ENCODE results near the gene ARL5C.
A peak's percentile ranks its signal among the peaks of the same experiment; 100 is the strongest.

The ARL5C gene

DNA sequence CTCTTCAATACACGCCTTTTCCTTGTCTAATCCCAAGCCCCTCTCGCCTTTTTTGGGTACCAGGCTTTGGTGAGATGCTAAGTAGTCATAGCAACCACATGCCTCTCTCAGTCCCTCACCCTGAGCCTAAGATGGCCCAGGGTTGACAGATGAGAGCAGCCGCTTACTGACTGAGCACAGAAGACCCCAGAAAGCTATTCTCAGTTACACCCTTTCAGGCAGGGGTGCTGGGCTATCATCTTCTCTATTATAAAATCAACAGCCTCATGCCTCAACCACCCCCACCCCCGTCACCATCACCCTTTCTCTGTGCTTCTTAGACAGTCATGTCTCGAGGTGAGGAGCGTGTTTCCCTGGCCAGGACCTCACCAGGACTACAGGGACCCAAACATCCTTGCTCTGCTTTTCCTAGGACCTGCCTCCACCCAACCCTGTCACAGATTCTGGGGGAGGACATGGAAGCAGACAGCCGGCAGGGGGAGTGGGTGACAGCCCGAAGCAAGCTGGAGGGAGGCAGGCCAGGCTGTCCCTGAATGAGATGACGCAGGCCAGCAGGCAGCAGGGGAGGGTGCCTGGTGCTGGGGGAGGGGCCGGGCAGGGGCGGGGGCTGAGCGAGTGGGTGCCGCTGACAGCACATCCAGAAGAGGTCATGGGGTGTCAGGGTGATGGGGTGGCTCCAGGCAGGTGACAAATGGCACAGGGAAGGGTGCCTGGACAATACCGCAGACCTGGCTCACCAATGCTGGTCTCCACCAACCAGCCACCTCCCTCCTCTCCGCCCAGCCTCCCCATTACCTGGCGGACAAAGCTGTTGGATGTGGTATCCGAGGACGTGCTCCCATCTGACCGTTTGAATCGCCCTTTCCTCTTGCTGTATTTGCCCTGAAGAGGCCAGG, 28.4 kb upstream of the ARL5C start (continued):
- TF ChIP-seq ZNF341 (tag by site-specific recombination; IDR thresholded peaks at IDR 0.05; ENCODE audit: low read depth) (peak; percentile 93), ZIC2 (tag by site-specific recombination; IDR thresholded peaks at IDR 0.05) (peak; percentile 42; the same call in 1 of the 2 replicates), ZNF596 (tag by site-specific recombination; IDR thresholded peaks at IDR 0.05) (no peak), ZNF394 (tag by site-specific recombination; IDR thresholded peaks at IDR 0.05; ENCODE audit: borderline replicate concordance) (no peak), WT1 (tag by site-specific recombination; IDR thresholded peaks at IDR 0.05) (peak; percentile 36; the same call in 1 of the 2 replicates), GLIS2 (tag by site-specific recombination; IDR thresholded peaks at IDR 0.05) (0 out of 2 replicates have a peak, but pooled peaks have one; percentile 19), KLF8 (tag by site-specific recombination; IDR thresholded peaks at IDR 0.05) (peak; percentile 40; the same call in 1 of the 2 replicates), ZNF610 (tag by site-specific recombination; IDR thresholded peaks at IDR 0.05; ENCODE audit: borderline replicate concordance) (no peak), ZNF837 (tag by site-specific recombination; IDR thresholded peaks at IDR 0.05) (no peak), ZNF416 (tag by site-specific recombination; IDR thresholded peaks at IDR 0.05) (no peak), ZNF48 (tag by site-specific recombination; IDR thresholded peaks at IDR 0.05) (no peak), SCRT1 (tag by site-specific recombination; IDR thresholded peaks at IDR 0.05; ENCODE audit: borderline replicate concordance) (no peak), ZNF571 (tag by site-specific recombination; IDR thresholded peaks at IDR 0.05) (no peak), ZNF768 (tag by site-specific recombination; IDR thresholded peaks at IDR 0.05) (no peak), ZNF514 (tag by site-specific recombination; IDR thresholded peaks at IDR 0.05) (no peak), ZNF112 (tag by site-specific recombination; IDR thresholded peaks at IDR 0.05) (no peak), ZNF623 (tag by site-specific recombination; IDR thresholded peaks at IDR 0.05) (no peak), ZNF558 (tag by site-specific recombination; IDR thresholded peaks at IDR 0.05) (no peak), GLI2 (tag by site-specific recombination; IDR thresholded peaks at IDR 0.05; ENCODE audit: borderline replicate concordance, low read depth) (no peak), ZNF23 (tag by site-specific recombination; IDR thresholded peaks at IDR 0.05; ENCODE audit: borderline replicate concordance) (no peak), KLF7 (tag by site-specific recombination; IDR thresholded peaks at IDR 0.05; ENCODE audit: borderline replicate concordance) (0 out of 2 replicates have a peak, but pooled peaks have one; percentile 28), SP3 (tag by site-specific recombination; IDR thresholded peaks at IDR 0.05) (peak; percentile 58), ZNF677 (tag by site-specific recombination; IDR thresholded peaks at IDR 0.05) (no peak), OSR2 (tag by site-specific recombination; IDR thresholded peaks at IDR 0.05) (no peak), ZNF16 (tag by site-specific recombination; IDR thresholded peaks at IDR 0.05; ENCODE audit: low read depth) (no peak), ZNF654 (tag by site-specific recombination; IDR thresholded peaks at IDR 0.05; ENCODE audit: low read depth) (no peak; the same call in none of the 2 replicates), ZBTB20 (tag by site-specific recombination; IDR thresholded peaks at IDR 0.05) (0 out of 2 replicates have a peak, but pooled peaks have one; percentile 26), ZNF423 (tag by site-specific recombination; IDR thresholded peaks at IDR 0.05) (peak; percentile 57; the same call in 1 of the 2 replicates), ZNF391 (tag by site-specific recombination; IDR thresholded peaks at IDR 0.05; ENCODE audit: borderline replicate concordance, low read depth) (no peak)
- TF ChIP-seq, protein P1, sequence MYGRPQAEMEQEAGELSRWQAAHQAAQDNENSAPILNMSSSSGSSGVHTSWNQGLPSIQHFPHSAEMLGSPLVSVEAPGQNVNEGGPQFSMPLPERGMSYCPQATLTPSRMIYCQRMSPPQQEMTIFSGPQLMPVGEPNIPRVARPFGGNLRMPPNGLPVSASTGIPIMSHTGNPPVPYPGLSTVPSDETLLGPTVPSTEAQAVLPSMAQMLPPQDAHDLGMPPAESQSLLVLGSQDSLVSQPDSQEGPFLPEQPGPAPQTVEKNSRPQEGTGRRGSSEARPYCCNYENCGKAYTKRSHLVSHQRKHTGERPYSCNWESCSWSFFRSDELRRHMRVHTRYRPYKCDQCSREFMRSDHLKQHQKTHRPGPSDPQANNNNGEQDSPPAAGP (tag by site-specific recombination; IDR thresholded peaks at IDR 0.05): no peak
- TF ChIP-seq, protein P2, sequence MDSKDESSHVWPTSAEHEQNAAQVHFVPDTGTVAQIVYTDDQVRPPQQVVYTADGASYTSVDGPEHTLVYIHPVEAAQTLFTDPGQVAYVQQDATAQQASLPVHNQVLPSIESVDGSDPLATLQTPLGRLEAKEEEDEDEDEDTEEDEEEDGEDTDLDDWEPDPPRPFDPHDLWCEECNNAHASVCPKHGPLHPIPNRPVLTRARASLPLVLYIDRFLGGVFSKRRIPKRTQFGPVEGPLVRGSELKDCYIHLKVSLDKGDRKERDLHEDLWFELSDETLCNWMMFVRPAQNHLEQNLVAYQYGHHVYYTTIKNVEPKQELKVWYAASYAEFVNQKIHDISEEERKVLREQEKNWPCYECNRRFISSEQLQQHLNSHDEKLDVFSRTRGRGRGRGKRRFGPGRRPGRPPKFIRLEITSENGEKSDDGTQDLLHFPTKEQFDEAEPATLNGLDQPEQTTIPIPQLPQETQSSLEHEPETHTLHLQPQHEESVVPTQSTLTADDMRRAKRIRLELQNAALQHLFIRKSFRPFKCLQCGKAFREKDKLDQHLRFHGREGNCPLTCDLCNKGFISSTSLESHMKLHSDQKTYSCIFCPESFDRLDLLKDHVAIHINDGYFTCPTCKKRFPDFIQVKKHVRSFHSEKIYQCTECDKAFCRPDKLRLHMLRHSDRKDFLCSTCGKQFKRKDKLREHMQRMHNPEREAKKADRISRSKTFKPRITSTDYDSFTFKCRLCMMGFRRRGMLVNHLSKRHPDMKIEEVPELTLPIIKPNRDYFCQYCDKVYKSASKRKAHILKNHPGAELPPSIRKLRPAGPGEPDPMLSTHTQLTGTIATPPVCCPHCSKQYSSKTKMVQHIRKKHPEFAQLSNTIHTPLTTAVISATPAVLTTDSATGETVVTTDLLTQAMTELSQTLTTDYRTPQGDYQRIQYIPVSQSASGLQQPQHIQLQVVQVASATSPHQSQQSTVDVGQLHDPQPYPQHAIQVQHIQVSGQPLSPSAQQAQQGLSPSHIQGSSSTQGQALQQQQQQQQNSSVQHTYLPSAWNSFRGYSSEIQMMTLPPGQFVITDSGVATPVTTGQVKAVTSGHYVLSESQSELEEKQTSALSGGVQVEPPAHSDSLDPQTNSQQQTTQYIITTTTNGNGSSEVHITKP (tag by site-specific recombination; IDR thresholded peaks at IDR 0.05): no peak
- TF ChIP-seq, protein P3, sequence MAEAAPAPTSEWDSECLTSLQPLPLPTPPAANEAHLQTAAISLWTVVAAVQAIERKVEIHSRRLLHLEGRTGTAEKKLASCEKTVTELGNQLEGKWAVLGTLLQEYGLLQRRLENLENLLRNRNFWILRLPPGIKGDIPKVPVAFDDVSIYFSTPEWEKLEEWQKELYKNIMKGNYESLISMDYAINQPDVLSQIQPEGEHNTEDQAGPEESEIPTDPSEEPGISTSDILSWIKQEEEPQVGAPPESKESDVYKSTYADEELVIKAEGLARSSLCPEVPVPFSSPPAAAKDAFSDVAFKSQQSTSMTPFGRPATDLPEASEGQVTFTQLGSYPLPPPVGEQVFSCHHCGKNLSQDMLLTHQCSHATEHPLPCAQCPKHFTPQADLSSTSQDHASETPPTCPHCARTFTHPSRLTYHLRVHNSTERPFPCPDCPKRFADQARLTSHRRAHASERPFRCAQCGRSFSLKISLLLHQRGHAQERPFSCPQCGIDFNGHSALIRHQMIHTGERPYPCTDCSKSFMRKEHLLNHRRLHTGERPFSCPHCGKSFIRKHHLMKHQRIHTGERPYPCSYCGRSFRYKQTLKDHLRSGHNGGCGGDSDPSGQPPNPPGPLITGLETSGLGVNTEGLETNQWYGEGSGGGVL (tag by site-specific recombination; IDR thresholded peaks at IDR 0.05): peak; percentile 71
- TF ChIP-seq, protein P4, sequence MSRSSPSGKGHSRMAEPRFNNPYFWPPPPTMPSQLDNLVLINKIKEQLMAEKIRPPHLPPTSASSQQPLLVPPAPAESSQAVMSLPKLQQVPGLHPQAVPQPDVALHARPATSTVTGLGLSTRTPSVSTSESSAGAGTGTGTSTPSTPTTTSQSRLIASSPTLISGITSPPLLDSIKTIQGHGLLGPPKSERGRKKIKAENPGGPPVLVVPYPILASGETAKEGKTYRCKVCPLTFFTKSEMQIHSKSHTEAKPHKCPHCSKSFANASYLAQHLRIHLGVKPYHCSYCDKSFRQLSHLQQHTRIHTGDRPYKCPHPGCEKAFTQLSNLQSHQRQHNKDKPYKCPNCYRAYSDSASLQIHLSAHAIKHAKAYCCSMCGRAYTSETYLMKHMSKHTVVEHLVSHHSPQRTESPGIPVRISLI (tag by site-specific recombination; IDR thresholded peaks at IDR 0.05): no peak
